CD4-positive, alpha-beta T cell treated with Interleukin-17A for 4 hours (primary cell): Measurements from ENCODE around the gene ERGIC1.
"Not testable (repeated sequence)": the region's sequence is repeated elsewhere in the genome, so short reads cannot be mapped to it uniquely, and the experiment has no call there.

Experiments
- DNase-seq: peaks from one replicate; pipeline ENCODE4 v3.0.0-alpha.2; 2020; ENCODE audit warnings: mixed read lengths

ERGIC1 gene, protein sequence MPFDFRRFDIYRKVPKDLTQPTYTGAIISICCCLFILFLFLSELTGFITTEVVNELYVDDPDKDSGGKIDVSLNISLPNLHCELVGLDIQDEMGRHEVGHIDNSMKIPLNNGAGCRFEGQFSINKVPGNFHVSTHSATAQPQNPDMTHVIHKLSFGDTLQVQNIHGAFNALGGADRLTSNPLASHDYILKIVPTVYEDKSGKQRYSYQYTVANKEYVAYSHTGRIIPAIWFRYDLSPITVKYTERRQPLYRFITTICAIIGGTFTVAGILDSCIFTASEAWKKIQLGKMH

DNA sequence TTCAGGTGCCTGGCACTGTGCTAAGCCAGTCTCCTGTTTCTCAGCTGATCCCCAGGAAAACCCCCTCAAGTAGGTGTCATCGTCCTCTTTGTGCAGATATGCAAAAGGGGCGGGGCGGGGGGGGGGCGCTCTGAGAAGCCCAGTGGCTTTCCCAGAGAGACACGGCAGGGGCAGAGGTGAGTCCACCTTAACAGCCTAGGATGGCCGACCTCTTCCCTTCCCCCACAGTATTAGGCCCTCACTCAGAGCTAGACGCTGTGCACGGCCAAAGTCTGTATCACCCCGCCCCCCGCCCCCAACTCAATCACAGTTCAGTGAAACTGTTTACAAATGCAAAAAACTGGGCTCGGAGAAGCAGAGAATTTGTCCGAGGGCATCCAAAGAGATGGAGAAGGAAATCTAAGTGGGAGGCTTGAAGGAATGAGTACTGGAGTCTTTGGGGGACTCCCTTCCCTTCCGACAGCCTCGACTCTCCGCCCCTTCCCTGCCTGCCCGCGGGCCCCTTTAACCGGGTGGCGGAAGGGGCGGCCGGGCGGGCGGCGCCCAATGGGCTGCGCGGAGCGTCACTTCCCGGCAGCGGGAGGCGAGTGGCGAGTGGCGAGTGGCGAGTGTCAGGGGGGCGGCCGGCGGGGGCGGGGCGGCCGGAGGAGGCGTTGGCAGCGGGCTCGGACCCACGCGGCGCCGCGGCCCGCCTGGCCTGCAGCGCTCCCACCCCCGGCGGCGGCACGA lies at the start of gene ERGIC1:
Gene ERGIC1, plus strand, starts transcription at position 566 of the 729 bp plus-strand sequence. Its CDS starts 163 bp downstream, at position 729.
- peak; percentile 75 for DNase-seq

GRCh38 chr5:172785429-172786088 lies 48.5 kb upstream of the ERGIC1 start:
- DNase-seq: no peak

- no peak for DNase-seq
Measured at GRCh38 chr5:172786736-172787462, 47.2 kb upstream of the ERGIC1 start.

DNA sequence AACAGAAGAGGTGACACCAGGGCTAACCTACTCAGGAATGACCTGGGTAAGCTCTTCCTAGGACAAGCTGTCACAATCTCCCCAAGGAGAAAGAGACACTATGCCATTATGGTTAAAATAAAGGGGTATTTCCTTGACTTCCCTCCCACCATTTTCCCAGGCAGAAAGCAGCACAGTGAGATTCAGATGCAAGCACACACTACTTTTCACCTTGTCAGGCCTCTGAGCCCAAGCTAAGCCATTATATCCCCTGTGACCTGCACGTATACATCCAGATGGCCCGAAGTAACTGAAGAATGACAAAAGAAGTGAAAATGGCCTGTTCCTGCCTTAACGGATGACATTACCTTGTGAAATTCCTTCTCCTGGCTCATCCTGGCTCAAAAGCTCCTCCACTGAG lies 46.5 kb upstream of the ERGIC1 start:
- not testable (repeated sequence) for DNase-seq

DNA sequence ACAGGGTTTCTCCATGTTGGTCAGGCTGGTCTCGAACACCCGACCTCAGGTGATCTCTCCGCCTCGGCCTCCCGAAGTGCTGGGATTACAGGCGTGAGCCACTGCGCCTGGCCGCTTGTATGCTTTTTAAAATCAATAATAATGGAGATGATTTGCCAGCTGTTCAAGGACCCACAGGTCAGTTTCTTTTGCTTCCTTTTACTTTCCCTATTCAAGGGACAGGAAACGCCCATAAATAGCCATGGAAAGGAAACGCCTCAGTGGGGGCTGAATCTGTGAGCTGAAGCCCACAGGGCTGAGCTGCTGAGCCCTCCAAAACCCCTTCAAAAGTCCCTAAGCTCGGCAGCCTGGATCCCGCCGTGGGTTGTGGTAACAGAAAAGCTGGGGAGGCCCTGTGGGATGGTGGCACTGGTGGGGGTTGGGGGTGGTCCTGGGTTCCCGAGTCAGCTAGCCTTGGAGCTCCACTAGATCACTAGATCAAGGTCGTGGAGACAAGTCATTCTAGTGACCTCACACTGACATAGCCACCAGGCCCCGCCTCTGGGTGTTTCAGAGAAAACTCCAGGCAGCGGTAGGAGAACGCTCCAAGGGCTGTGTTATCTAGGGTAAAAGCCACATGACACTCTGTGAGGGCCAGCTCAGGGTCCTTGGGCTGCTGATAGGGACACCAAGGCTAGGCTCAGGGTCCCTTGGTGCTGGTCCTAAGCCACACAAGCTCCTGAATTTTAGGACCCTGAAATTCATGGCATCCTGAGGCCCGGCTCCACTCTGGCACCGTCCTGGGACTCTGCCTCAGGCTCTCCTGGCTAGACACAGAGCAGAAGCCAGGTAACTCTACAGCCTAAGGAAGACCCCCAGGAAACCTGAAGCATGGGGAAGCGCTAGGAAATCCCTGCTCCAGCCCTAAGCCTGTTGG lies 45.0 kb upstream of the ERGIC1 start:
- DNase-seq: no peak

DNA sequence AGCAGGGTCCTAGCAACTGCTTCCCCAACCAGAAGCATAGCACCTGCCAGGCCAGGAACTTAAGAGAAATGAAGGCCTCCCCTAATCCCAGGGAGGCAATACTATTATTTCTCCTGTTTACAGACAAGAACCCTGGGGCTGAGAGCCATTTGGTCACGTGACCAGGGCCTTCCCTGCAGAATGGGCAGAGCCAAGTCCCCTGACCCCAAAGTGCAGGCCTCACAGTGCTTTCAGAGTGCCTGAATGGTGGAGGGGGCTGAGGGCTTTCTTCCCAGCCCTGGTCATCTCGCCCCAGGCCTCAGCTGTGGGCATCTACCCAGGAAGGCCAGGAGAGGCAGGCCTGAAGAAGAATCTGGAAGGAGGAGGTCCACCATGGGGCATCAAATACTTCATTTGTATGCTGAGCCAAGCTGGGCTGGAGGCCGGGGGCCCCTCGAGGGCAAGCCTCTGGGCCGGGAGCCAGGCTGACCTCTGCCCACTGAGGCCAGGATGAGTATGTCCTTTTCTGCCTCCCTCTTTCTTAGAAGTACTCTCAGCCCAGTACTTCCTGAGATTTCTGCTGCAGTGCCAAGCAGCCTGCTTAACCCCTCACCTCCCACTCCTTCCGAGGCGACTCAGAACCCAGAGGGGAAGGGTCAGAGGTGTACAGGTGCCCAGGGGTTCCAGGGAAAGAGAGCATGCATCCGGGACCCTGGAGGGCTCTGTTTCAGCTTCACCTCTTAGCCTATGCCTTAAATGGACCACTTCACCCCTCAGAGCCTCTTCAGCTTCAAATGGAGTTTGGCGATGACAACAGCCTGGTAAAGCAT lies 44.2 kb upstream of the ERGIC1 start:
- no peak for DNase-seq

GRCh38 chr5:172790496-172790889 lies 43.6 kb upstream of the ERGIC1 start:
- DNase-seq: no peak

DNA sequence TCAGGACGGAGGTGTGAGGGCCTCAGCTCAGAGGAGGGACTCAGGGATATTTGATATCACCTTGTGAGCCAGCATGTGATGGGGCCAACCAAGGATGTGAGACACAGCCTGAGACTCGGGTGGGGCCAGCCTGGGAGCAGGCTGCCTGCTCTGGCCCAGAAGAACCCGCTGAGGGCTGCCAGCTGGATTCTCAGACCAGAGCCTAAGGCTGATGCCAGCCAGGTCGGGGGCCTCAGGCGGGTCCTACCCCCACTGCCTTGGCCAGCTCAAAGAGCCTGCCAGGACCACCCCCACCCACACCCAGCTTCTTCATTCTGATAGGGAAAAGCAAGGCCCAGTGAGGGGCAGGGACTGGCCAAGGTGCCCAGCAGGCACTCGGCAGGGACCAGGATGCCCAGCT lies 42.8 kb upstream of the ERGIC1 start:
- DNase-seq: no peak

GRCh38 chr5:172791726-172792445 lies 42.2 kb upstream of the ERGIC1 start:
- no peak for DNase-seq

GRCh38 chr5:172792701-172793570 lies 41.1 kb upstream of the ERGIC1 start:
- DNase-seq: no peak

GRCh38 chr5:172793577-172794488 lies 40.2 kb upstream of the ERGIC1 start:
- DNase-seq: no peak

DNA sequence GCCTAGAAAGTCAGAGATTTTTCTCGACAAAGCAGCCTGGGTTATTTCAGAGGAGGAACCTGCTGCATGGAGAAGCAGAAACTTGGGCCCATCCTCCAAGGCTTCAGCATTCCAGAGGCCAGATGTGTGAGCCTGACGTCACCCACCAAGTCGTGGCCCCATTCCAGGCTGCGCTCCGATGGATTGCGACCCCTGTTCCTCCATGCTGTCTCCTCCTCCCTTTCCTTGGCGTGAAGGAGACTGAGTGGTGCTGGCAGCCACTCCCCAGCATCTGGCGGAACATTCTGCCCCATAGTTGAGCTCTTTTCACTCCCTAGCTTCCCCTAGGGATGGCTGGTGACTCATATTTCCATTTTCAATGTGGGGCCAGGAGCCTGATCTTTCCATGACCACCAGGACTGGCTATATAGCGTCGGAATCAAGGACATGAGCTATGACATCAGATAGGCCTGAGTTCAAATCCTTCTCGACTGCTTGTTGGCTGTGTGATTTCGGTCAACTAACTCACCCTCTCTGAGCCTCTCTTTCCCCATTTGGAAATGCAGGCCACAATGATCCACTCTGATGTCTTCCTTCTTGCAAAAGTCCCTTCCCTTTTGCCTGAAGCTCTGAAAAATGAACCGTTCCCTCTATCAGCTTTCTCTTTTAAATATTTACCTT lies 38.6 kb upstream of the ERGIC1 start:
- no peak for DNase-seq

DNA sequence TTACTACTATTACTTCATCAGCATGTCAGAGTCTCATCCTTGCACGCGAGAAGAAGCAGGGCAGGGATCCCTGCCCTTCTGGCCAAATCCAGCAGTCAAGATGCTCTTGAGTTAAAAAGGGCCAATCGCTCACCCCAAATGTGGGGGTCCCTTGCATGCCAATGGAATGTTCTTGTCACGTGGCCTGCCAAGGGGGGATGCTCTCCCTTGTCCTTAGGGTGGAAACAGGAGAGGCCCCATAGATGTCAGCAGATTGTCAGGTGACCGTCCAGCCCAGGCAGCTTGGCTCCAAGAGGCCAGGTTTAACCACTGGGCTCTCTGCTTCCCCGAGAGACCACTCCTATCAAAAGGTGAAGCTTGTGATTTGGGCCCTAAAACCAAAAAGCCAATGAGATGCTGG lies 37.7 kb upstream of the ERGIC1 start:
- no peak for DNase-seq

GRCh38 chr5:172797771-172798191 lies 36.3 kb upstream of the ERGIC1 start:
- no peak for DNase-seq

DNA sequence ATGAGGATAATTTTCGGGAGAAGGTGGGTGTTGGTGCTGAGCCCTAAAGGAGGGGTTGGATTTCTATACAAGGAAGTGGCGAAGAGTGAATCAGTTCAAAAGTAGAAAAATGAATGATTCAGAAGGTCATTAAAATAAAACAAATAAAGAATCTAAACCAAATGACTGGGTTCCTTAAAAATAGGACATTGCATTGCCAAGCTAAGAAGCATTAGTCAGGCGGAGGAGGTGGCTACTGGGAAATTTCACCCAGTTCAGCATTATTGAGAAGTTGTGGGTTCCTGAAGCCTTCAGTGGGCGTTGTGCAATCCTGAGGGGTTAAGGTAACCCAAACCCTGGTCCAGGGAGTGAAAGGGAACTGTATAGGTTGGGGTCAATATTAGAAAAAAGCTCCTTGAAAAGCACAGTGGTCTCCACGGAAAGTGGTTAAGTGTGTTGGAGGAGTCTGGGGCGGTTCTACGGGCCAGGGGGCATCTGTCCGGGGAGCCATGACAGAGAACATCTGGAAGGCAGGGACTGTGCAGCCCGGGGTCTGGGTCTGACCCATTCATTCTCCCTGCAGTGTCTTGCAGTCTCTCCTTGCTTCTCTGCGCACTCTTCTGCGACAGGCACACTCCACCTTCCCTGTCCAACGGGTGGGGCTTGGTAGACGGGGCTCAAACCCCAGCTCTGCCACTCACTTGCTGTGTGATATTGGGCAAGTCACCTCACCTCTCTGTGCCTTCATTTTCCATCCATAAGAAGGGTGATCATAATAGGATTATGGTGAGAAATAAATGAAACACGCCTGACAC lies 35.4 kb upstream of the ERGIC1 start:
- DNase-seq: no peak

- no peak for DNase-seq
Measured at GRCh38 chr5:172799416-172799815, 34.6 kb upstream of the ERGIC1 start.

GRCh38 chr5:172800088-172800551 lies 33.9 kb upstream of the ERGIC1 start:
- no peak for DNase-seq
